Stimulated activated CD8-positive, alpha-beta memory T cell treated with anti-CD3 and anti-CD28 coated beads, Interleukin-12 subunit alpha, Interleukin-12 subunit beta, amount 100 ng/mL, for 24 hours (primary cell): ENCODE results near the gene CDH11.

Experiments used
- DNase-seq: peaks from one replicate; pipeline ENCODE4 v3.0.0-alpha.2; 2020; ENCODE audit errors: extremely low read depth

CDH11 gene

DNA sequence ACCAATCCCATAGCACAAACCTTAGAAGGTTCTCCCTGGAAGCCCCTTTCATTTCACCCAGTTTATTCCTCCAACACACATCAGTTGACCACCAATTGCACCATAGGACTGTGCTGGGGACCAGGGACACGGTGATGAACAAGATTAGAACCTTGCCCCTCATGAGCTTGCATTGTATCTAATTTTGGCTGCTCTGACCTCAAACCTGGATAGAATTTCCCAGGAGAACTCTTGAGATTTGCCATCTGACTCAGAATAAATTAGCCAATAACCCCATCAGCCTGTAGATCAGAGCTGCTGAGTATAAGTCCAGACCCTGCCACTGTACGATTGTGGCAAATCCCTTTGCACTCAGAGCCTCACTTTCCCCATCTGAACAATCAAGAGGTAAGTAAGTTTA is 52.1 kb downstream of the CDH11 start:
- no peak for DNase-seq

- DNase-seq = no peak
Observed at GRCh38 chr16:65069065-65069464, 52.8 kb downstream of the CDH11 start.

- no peak for DNase-seq
Observed at GRCh38 chr16:65068151-65068740, 53.6 kb downstream of the CDH11 start.

- DNase-seq = no peak
Observed at GRCh38 chr16:65066651-65067050, 55.2 kb downstream of the CDH11 start.

GRCh38 chr16:65065031-65065430 is 56.8 kb downstream of the CDH11 start:
- no peak for DNase-seq

DNA sequence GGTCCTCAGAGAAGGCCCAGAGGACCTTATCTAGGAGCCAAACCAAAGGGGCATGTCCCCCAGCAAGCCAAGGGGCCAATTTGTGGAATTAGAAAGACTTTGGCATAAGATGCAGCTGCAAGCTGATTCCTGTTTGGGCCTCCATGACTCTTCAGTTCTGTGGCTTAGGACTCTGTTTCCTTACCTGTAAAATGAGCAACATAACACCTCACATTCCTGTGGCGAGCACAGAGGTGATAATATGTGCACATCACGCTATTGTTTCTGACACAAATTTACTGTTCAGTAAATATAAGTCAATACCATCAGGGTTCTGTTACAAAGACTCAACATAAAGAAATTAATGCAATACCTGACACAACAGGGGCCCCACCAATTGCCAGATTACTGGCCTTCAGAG is 57.7 kb downstream of the CDH11 start:
- no peak for DNase-seq

- no peak for DNase-seq
Observed at GRCh38 chr16:65062736-65063583, 58.9 kb downstream of the CDH11 start.

GRCh38 chr16:65061935-65062518 is 59.8 kb downstream of the CDH11 start:
- DNase-seq = no peak

GRCh38 chr16:65061263-65061662 is 60.6 kb downstream of the CDH11 start:
- no peak for DNase-seq

DNA sequence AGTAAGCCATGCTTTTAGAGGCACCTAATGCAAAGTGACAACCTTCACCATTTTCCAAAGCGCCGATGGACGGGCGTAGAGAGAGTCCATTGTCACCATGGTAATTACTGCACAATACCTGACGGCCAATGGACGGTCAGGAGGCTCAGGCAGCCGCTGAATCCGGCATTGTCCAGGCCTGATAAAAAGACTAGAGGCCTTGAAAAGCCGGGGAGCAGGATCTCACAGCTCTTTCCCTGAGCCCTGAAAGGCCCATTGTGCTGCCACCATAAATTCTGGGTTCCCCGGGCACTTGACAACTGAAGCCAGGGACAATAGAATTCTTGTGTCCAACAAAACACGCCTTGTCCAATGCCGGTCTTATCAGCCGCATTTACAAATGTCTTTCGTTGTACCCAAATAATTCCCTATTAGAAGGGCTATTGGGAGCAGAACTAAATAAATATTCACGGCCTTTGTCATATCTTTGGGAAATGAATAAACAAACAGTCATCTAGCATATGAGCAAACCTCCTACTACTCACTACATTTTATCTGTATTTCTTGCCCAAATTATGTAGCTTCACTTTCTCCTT is 62.4 kb downstream of the CDH11 start:
- DNase-seq = no peak

GRCh38 chr16:65057184-65057583 is 64.7 kb downstream of the CDH11 start:
- no peak for DNase-seq

DNA sequence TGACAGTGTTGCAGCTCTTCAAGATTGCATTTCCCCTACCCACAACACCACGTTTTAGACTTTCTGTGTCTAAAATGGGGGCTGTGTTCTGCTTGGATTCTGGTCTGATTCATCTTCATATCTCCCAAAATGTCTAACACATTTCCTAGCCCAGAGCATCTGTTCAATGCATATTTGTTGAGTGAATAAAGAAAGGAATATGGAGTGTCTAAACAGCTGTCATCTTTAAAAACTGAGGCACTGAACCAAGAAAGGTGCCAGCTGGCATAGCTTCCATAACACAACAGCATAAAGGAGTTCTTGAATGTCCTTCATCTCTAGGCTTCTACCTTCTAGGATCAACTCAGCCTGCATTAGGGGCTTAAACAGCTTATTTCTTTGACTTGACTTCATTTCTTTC is 67.4 kb downstream of the CDH11 start:
- no peak for DNase-seq

- no peak for DNase-seq
Observed at GRCh38 chr16:65049679-65050078, 72.2 kb downstream of the CDH11 start.

DNA sequence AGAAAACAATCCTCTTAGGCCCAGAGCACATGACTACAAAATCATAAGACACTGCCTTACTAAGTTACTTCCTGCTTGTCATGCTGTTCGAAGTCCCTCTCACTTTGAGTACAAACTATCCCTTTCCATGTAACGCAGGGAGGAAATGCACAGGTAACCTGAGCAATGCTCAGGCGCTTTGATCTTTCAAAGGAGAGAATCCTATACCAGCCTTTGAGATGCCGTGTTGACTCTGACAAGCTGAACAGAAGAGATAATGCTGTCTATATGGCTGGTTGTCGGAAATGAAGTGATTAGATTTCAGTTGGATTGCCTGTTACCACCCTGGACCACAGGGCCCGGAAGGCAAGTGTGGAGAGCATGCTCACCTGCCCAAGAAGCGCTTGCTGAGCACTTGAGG is 75.9 kb downstream of the CDH11 start:
- DNase-seq = no peak

- no peak for DNase-seq
Observed at GRCh38 chr16:65044873-65045272, 77.0 kb downstream of the CDH11 start.

GRCh38 chr16:65044026-65044425 is 77.8 kb downstream of the CDH11 start:
- DNase-seq = no peak

DNA sequence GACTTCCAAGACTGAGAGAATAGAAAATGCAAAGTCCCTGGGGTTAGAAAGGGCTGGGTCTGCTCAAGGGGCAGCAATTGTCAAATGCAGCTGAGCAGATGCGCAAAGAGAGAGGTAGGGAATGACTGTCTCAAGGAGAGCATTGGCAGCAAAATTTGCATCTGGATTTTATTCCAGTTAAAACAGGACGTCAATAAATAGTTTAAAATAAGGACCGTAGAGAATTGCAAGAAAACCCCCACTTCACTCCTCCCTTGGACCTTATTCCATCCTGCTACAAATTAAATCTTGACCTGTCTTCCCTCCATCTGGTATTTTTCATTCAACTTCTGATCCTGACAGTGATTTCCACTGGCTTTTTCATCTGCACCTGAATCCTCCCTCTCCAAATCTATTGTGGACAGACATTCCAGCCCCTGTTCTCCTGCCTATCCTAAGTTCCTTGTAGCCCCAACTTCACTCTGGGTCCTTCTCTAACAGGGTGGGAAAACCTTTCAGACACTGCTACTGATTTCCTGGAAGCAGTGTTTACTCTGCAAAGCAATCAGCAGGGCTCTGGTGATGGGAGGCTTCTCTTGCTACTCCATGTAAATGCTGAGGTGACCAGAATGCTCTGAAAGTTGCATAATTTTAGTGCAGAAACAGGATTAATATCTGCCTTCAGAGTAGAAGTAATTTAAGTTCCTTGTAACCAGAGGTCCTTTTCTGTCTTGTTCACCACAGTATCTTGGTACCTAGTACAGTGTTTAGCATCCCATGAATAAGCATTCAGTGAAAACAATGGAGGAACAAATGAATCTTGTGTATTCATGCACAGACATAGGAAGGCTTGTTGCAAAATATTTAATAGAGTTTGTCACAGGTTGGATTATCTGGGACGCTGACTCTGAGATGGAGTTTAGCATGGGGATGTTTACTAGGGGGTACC is 79.2 kb downstream of the CDH11 start:
- DNase-seq = no peak

GRCh38 chr16:65041667-65042066 is 80.2 kb downstream of the CDH11 start:
- DNase-seq = no peak

DNA sequence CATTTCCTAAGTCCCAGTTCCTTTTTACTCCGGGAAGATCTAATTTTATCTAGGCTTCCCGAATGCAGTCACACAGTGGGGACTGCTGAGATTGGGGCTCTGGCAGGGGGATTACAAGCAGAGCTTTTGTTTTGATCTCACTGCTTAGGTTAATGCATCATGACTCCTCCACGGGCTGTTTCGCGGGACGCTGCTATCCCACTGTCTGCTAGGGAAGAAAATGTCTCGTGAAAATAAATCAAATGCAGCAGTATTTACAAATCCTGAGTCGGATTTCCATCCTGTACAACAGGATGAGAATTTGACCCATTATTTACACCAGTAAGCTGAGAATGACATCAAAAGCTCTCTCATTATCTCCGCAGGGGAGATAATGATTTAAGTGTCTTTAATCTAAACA is 83.8 kb downstream of the CDH11 start:
- DNase-seq = no peak

DNA sequence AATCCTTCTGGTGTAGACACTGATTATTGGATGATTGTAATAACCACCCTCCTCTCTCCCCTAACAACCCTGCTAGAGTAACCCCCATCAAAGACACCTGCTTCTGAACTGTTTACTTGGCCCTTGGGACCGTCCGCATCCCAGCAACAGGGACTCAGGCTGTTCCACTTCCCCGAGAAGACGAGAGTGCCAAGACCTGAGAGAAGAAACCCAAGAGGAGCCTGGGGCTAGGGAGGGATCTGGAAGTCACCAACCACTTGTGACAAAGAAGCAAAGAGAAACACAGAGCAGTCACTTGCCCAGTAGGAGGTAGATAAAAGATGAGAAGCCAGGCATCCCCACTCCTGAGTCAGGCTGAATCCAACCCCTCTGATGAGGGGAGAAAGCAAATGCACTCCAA is 84.3 kb downstream of the CDH11 start:
- DNase-seq = no peak

DNA sequence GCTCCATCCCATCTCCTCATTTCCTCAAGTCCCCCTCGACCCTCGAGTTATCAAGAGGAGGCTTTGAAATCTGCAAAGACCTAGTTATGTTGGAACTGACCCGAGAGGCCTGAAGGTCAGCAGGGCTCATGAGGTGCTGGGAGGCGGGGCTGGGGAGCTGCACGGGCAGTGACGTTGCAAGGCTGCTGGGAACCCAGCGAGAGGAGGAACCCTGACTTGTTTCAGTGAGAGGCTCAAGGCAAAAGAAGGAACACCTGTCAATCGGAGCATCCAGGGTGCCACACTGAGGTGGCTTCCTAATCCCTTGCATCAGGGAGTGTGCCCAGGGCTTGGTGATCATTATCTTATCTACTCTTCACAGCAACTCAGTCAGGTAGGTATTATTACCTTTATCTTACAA is 86.9 kb downstream of the CDH11 start:
- DNase-seq = no peak

GRCh38 chr16:65032387-65032786 is 89.5 kb downstream of the CDH11 start:
- DNase-seq = no peak
